Testis (tissue), 2 donors: ENCODE results near the gene CACNG4.

ENCODE experiments used
- POLR2A ChIP-seq: fragments of 450-650 bp; IDR thresholded peaks from one replicate; pipeline ENCODE4 v1.6.1; 2017; ENCODE audit warnings: antibody characterized with exemption, mild to moderate bottlenecking, moderate library complexity
- TF ChIP-seq, protein P1 (sequence below), 3 experiments: fragments of 450-650 bp in 2 of 3; fragments of 200-600 bp in 1 of 3; sonication (generic) in 1 of 3; IDR thresholded peaks; one replicate each; pipeline ENCODE4 v1.5.1; 2016 to 2019; ENCODE audit warnings: antibody characterized with exemption in 3 of 3, mild to moderate bottlenecking in 2 of 3, moderate library complexity in 1 of 3

DNA sequence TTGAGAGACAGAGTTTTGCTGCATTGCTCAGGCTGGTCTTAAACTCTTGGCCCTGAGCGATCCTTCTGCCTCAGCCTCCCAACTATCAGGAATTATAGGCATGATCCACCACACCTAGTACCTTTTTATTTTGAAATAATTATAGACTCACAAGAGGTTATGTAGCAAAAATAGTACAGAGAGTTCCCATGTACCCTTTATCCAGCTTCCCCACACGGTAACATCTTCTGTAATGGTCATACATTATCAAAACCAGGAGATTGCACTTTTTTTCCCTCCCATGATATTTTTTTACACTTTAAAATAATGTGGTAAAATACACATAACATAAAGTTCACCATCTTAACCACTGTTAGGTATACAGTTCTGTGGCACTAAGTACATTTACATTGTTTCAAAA, 28.8 kb upstream of the CACNG4 start:
- TF ChIP-seq, protein P1, sequence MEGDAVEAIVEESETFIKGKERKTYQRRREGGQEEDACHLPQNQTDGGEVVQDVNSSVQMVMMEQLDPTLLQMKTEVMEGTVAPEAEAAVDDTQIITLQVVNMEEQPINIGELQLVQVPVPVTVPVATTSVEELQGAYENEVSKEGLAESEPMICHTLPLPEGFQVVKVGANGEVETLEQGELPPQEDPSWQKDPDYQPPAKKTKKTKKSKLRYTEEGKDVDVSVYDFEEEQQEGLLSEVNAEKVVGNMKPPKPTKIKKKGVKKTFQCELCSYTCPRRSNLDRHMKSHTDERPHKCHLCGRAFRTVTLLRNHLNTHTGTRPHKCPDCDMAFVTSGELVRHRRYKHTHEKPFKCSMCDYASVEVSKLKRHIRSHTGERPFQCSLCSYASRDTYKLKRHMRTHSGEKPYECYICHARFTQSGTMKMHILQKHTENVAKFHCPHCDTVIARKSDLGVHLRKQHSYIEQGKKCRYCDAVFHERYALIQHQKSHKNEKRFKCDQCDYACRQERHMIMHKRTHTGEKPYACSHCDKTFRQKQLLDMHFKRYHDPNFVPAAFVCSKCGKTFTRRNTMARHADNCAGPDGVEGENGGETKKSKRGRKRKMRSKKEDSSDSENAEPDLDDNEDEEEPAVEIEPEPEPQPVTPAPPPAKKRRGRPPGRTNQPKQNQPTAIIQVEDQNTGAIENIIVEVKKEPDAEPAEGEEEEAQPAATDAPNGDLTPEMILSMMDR (IDR thresholded peaks at IDR 0.05), result no peak
- TF ChIP-seq POLR2A, result no peak
